OCI-LY1 (cell line): Measurements from ENCODE around the gene NEB.
"Not testable (repeated sequence)": the region's sequence is repeated elsewhere in the genome, so short reads cannot be mapped to it uniquely, and the experiment has no call there.

Experiments
- EZH2 ChIP-seq: fragments of 200-600 bp; sonication (generic), shearing (Covaris generic); IDR thresholded peaks from 2 replicates; pipeline ENCODE4 v1.8.0; 2017; ENCODE audit warnings: borderline replicate concordance, mixed run types, mild to moderate bottlenecking, antibody characterized with exemption, low read length, moderate library complexity, mixed read lengths
- TF ChIP-seq, protein P1 (sequence below): fragments of 200-600 bp; sonication (generic), shearing (Covaris generic); IDR thresholded peaks from 2 replicates; pipeline ENCODE4 v1.5.1; 2017; ENCODE audit warnings: mild to moderate bottlenecking, antibody characterized with exemption, low read length, moderate library complexity, mixed read lengths

DNA sequence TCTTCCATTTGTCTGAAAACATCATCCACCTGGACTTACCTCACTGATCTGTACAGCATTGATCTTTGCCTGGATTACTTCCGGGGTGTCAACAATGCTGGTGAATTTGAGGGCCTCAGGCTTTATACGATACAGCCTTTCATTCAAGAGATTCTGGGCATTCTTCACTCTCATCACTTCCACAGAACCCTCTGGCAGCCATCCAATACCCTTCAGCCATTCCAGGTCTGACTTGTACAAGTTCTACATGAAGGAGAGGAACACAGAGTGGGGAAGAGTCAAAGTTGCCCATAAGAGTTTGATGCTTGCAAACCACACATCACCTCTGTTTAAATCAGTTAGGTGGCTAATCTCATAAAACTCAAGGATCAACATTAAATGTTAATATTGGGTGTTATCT, 130.7 kb downstream of the NEB start:
- TF ChIP-seq, protein P1, sequence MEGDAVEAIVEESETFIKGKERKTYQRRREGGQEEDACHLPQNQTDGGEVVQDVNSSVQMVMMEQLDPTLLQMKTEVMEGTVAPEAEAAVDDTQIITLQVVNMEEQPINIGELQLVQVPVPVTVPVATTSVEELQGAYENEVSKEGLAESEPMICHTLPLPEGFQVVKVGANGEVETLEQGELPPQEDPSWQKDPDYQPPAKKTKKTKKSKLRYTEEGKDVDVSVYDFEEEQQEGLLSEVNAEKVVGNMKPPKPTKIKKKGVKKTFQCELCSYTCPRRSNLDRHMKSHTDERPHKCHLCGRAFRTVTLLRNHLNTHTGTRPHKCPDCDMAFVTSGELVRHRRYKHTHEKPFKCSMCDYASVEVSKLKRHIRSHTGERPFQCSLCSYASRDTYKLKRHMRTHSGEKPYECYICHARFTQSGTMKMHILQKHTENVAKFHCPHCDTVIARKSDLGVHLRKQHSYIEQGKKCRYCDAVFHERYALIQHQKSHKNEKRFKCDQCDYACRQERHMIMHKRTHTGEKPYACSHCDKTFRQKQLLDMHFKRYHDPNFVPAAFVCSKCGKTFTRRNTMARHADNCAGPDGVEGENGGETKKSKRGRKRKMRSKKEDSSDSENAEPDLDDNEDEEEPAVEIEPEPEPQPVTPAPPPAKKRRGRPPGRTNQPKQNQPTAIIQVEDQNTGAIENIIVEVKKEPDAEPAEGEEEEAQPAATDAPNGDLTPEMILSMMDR: not testable (repeated sequence)
- not testable (repeated sequence) for TF ChIP-seq EZH2
